M059J (cell line): ENCODE data around the gene FOXE1. TPM values are rescaled to one million over a fixed set of nuclear protein-coding genes. Genes with fewer than 3 reads are reported as not detected.

Experiments
- DNase-seq: peaks from one replicate; pipeline ENCODE4 v3.0.0-alpha.2; 2012; ENCODE audit warnings: low read depth
- total RNA-seq: library from RNA; depleted of rRNA; stranded (reverse); fragments of >200 nt; shearing (Covaris generic); gene quantifications from 2 replicates; pipeline ENCODE4 v1.2.3, GENCODE V29; 2014; rRNA removed

Gene FOXE1
- not detected in 2 replicates for total RNA-seq

DNA sequence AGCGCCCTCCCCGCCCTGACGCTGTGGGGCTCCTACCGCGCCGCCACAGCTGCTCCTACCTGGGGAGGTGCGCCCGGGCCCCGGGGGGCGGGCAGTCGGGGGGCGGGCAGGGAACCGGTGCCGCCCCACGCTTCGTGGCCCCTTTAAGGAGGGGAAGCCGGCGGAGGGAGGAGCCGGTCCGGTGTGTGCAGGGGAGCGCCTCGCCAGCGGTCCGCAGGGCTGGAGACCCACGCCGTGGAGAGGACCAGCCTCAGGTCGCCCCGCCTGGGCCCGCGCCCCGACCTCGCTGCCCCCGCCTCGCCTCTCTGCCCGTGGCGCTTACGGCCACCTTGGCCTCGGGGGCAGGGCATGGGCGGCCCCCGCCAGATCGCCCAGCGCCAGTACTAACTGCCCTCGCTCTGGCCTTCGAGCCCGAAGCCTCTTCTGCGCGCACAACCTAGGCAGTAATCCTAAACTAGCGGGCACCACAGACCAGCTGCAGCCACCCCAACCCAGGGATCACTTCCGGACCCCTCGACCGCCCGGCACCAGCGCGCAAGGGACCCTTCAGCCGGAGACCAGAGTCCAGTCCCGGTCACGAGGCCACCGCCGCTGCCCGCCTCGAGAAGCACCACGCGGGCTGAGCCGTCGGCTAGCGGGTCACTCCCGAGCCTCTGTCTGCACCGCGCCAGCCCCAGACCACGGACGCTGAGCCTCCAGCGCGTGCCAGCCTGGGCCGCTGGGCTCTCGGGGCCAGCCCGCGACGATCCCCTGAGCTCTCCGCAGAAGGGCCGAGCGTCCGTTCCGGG is at the start of gene FOXE1:
TSS of gene FOXE1 (plus strand) at position 171 of the 788 bp plus-strand sequence. CDS start 689 bp downstream, outside the sequence.
- DNase-seq: no peak

- no peak for DNase-seq
Observed at GRCh38 chr9:97804059-97804365, 49.0 kb upstream of the FOXE1 start.

GRCh38 chr9:97806721-97807120 is 46.3 kb upstream of the FOXE1 start:
- no peak for DNase-seq

GRCh38 chr9:97807681-97808080 is 45.3 kb upstream of the FOXE1 start:
- DNase-seq: peak; percentile 67

DNA sequence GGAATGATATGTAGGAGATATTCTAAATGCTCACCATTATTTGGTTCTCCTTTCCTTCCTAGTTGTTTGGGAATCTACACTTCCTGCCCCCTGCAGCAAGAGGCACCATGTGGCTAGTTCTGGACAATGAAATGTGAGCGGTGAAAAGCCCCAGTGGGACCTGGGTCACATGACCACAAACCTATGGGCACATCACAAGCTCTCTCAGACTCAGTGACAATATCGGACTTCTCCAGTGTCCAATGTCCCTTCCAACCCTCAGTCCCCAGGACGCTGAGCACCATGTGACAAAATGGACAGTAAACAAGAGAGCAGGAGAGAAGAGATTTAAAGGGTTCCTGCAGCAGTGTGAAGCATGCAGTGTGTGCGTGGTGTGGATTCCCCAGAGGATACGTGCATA is 44.6 kb upstream of the FOXE1 start:
- DNase-seq: no peak

DNA sequence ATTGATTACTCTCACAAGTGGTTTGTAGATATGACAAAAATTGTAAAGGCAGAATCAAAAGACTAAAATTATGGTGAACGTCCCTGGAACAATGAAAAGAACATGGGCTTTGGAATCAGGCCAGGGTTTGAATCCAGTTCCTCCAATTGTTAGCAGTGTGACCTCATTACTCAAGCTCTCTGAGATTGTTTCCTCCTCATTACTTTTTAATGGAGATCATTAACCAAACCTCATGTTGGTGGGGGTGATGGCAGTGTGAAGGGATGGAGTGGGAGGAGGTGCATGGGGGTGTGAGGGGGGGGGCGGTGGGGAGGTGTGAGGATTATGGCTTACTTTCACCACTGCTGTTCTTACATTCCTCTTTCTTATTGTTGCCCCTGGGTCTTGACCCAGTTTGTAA is 44.1 kb upstream of the FOXE1 start:
- peak; percentile 55 for DNase-seq

DNA sequence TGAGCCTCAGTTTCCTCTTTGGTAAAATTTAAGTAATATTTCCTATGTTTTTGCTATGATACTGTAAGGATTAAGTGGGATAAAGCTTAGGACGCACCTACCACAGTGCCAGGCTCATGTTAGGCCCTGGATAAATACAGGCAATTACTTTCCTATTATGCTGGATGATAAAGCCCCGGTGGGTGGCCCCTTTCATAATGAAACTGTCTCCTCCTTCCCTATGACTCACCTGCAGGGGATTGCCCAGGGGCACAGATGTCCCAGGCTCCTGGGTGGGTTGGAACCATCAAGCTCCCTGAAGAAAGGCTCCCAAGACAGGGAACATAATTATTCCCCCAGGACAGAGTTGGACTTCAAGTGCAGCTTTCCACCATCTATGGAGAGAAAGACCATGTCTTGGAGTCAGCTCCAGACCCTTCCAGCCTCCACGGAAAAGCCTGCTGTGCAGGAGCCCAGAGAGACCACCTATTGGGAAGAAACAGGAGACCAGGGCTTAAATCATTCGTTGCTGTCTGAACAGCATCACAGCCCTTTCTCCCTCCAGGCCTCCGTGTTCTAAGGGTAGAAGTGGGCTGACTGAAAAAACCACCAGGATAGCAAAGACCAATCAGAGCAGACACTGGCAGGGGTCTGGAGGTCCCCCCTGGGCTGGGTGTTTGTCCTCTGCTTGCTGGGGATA is 43.2 kb upstream of the FOXE1 start:
- peak; percentile 61 for DNase-seq

DNA sequence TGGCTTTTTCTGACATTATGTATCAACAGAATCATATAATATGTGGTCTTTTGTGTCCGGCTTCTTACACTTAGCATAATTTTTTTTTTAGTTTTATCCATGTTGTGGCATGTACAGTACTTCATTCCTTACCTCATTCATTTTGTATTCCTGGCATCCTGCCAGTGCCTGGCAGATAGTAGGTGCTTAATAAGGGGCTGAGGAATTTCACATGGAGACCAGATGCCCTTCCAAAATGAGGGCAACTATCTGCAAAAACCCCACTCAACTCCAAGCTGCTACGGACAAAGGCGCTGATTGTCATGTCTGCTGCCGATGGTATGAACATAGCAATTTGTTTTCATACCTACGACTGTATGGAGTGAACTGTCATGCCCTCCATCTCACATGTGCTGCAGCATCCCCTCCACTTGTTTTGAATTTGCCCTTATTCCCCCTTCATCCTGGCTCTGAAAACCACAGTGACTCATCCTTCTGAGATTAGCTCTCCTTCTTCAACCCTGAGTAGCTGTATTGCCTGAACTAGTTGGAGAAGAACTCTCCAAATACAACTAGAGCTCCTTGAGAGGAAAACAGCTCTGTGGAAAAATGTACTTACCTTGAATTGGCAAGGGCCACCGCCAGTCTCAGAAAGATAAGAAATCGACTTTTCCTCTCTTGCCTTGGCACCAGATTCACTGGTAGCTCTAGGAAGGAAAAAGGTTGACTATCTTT is 41.3 kb upstream of the FOXE1 start:
- peak; percentile 80 for DNase-seq

GRCh38 chr9:97812247-97812543 is 40.8 kb upstream of the FOXE1 start:
- no peak for DNase-seq

- no peak for DNase-seq
Observed at GRCh38 chr9:97813072-97813471, 40.0 kb upstream of the FOXE1 start.

DNA sequence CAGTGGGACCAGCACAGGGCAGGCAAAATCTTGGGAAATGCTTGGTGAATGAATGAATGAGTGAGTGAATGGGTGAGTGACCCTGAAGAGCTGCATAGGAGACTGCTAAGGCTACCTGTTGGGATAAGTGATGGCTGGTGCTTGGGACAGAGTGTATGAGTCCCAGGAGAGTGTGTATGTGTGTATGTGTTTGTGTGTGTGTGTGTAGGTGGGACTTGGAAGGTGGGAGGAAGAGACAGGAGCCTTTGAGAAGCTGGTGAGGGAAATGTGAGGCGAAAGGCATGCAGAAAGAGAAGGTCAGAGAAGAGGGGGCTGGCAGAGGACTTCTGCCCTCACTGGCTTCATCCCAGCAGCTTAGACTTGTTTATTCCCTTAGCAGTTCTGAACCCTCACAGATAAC is 33.3 kb upstream of the FOXE1 start:
- DNase-seq: no peak

GRCh38 chr9:97820373-97820772 is 32.7 kb upstream of the FOXE1 start:
- no peak for DNase-seq

DNA sequence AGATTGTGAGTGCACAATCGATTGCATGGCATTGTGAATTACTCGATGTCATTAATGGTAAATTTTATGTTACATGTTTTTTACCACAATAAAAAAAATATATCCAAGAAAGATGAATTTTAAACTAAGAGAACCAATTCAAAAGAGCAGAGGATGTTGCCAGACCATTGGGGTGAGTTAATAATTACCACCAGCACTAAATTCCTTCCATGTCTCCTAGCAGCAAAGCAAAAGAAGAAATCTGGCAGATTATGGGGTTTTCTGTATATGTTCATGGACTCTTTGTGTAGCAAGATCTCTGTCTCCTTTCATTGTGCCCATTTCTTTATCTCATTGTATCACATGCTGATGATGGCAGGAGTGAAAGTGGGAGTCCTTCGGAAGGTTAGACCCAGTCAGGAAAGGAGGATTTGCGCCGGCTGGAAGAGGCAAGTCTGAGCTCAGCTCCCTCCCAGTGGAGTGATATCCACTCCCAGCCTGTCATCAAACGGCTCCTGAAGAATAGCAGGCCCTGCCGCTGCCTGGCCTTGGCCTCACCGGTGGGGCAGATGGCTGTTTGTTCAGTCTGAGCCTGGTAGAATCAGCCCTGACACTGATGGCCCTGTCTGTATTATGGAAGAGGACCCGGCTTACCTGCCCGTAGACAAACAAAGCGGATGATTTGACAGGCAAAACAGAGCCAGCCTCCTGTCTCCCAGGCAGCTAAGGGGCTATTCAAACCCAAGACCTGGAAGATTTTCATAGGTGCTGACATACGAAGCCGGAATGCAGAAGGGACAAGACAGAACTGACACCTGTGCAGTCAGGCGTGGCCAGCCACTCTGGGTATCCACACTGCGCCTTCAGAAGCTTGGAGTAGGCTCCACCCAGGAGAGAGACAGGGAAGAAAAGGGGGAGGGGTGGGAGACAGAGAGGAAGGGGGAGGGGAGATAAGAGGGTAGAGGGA is 21.9 kb upstream of the FOXE1 start:
- DNase-seq: no peak

- DNase-seq: no peak
Observed at GRCh38 chr9:97831843-97832636, 21.0 kb upstream of the FOXE1 start.

- peak; percentile 64 for DNase-seq
Observed at GRCh38 chr9:97840521-97840920, 12.5 kb upstream of the FOXE1 start.

- no peak for DNase-seq
Observed at GRCh38 chr9:97842960-97843359, 10.1 kb upstream of the FOXE1 start.

GRCh38 chr9:97845130-97845529 is 7.9 kb upstream of the FOXE1 start:
- peak; percentile 57 for DNase-seq

GRCh38 chr9:97845763-97846162 is 7.3 kb upstream of the FOXE1 start:
- DNase-seq: no peak

DNA sequence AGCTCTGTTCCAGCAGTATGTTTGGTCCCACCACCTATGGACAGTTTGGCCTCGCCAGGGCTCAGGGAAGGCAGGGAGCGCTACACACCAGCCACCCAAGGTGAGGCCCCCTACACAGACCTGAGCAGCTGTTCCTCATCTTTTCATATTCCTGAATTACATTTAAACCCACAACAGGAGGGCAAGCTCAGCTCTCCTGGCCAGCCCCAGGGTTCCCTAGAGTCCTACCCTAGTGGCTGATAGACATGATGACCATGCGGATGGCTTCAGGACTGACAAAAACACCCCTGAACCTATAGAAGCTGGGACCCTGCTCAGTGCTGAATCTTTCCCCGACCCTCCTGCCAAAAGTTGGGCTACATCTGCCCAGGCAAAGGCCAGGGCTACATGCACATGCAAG is 6.7 kb upstream of the FOXE1 start:
- no peak for DNase-seq

GRCh38 chr9:97847474-97848214 is 5.4 kb upstream of the FOXE1 start:
- DNase-seq: no peak

- DNase-seq: no peak
Observed at GRCh38 chr9:97848215-97848479, 4.9 kb upstream of the FOXE1 start.
